IPS-NIHi7 (cell line): Measurements from ENCODE around the gene MYH9.
"Not testable (repeated sequence)": the region's sequence is repeated elsewhere in the genome, so short reads cannot be mapped to it uniquely, and the experiment has no call there.

Source experiments
- DNase-seq: peaks from one replicate; pipeline ENCODE4 v3.0.0; 2012; ENCODE audit warnings: mixed read lengths; ENCODE audit errors: extremely low spot score

MYH9 gene

GRCh38 chr22:36267896-36268485, 119.8 kb downstream of the MYH9 start:
- no peak for DNase-seq

DNA sequence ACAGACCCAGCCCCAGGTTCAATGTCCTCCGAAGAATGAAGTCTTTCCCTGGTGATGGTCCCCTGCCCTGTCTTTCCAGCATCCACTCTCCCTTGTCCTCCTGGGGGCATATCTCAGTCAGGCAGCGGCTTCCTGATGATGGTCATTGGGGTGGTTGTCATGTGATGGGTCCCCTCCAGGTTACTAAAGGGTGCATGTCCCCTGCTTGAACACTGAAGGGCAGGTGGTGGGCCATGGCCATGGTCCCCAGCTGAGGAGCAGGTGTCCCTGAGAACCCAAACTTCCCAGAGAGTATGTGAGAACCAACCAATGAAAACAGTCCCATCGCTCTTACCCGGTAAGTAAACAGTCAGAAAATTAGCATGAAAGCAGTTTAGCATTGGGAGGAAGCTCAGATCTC, 120.7 kb downstream of the MYH9 start:
- DNase-seq = no peak

DNA sequence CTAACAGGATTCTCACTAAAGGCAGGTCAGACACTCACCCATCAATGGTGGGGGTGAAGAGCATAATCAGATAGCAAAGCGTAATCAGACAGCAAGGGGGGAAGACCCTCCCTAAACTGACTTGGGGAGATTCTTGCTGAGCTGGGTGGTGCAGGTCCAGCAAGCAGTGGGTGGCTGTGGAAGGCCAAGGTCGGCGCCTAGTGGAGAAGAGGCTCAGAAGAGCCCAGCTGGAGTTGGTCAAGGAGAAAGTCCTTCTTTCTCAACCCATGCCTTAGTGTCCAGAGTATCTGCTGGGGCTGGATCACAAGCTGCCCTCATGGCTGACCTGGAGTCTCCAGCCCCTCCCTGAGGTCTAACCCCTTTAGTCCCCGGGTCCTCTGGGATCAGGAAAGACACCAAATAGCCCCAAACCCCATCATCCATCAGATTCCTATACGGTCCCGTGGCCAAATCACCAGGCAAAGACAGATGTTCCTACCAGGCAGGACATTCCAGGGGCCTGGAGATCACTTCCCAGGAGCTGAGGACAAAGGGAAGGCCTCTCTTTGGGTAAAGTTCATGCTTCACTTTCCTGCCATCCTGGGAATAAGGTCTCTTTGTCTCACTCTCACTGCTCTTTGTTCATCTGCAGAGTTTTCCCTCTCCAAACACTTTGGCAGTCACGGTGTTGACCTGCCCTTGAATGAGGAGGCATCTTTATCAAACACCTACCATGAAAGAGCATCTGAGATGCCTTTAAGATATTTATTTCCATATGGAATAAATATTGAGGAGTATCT, 123.7 kb downstream of the MYH9 start:
- not testable (repeated sequence) for DNase-seq

DNA sequence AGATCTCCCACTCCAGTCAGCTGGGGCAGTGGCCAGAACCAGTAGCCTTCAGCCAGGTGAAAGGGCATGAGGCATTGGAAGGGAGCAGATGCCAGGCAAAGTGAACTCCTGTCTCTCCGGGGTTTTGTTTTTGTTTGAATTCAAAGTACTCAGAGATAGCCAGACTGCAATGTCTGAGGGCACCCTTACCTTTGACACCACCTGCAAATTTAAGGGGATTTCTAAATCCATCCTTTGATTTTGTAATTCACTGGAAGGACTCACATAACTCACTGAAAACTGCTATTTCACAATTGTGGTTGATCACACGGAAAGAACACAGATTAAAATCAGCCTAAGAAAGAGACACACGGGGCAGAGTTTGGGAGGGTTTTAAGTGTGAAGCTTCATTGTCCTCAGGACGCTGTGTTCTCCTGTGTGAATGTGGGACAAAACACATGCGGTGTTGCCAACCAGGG, 124.5 kb downstream of the MYH9 start:
- not testable (repeated sequence) for DNase-seq

GRCh38 chr22:36262307-36262706, 125.5 kb downstream of the MYH9 start:
- not testable (repeated sequence) for DNase-seq

GRCh38 chr22:36261675-36262074, 126.1 kb downstream of the MYH9 start:
- DNase-seq = not testable (repeated sequence)

GRCh38 chr22:36259615-36260300, 128.0 kb downstream of the MYH9 start:
- peak; percentile 28 for DNase-seq

DNA sequence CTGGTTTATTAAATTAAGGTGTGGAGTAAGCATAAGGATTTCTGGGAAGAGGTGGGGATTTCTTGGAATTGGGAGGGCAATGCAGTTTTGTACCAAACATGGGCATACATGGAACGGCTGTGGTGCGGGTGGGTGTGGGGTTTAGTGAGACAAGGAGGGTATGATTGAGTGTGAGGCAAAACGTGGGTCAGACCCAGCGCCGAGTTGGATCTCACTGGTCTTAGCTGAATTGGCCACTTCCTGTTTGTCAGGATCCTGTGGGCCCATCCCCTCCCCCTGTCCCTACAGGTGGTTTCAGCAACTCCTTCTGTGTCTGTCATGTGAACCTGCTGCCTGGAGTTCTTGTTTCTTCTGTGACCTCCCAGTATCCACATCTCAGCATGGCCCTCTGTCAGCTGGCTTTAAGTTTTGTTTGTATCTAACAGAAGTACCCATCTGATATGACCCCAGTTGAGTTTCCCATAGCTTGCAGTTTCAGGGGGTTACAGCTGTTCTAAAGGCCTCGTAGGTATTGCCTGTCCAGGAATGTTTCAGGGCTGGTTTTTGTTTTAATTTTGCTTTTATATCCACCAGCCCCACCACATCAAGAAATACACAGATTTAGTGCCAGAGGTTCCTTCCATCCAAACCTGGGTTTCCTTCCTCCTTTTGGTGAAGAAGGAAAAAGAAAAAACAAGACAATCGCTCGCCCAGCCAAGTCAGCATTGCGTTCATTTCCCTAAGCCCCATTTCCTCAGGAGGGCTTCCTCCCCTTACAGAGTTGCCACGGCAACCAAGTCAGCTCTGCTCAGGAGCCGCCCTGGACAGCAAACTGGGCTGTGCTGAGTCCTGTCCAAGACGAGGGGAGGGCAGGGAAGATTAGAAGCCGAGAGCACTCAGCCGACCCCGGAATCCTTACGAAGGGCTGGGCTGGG, 128.8 kb downstream of the MYH9 start:
- peak; percentile 67 for DNase-seq

GRCh38 chr22:36257948-36258670, 129.7 kb downstream of the MYH9 start:
- DNase-seq = no peak

DNA sequence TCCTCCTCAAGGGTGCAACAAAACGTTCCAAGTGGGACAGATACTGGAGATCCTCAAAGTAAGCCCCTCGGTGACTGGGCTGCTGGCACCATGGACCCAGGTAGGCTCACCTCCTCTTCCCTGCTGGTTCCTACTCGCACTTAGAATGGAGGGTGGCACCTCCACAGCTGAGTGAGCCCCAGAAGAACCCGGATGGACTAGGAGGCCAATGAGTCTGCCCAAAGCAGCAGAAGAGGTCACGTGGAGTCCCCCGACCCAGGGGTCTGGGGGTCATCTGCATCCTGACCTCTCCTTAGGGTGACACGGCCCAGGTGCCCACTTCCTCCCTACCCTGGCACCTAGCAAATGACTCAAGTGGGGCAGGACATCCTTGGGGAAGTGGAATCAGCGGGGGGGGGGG, 130.5 kb downstream of the MYH9 start:
- no peak for DNase-seq

- DNase-seq = no peak
Observed at GRCh38 chr22:36256478-36256877, 131.3 kb downstream of the MYH9 start.

GRCh38 chr22:36255572-36255971, 132.2 kb downstream of the MYH9 start:
- DNase-seq = not testable (repeated sequence)

GRCh38 chr22:36253523-36254490, 134.0 kb downstream of the MYH9 start:
- no peak for DNase-seq

GRCh38 chr22:36252754-36253522, 134.8 kb downstream of the MYH9 start, which contains the start of gene APOL1:
TSS of gene APOL1 (plus strand) at chr22:36253133. CDS start at chr22:36254956, 1,823 bp downstream.
- no peak for DNase-seq

DNA sequence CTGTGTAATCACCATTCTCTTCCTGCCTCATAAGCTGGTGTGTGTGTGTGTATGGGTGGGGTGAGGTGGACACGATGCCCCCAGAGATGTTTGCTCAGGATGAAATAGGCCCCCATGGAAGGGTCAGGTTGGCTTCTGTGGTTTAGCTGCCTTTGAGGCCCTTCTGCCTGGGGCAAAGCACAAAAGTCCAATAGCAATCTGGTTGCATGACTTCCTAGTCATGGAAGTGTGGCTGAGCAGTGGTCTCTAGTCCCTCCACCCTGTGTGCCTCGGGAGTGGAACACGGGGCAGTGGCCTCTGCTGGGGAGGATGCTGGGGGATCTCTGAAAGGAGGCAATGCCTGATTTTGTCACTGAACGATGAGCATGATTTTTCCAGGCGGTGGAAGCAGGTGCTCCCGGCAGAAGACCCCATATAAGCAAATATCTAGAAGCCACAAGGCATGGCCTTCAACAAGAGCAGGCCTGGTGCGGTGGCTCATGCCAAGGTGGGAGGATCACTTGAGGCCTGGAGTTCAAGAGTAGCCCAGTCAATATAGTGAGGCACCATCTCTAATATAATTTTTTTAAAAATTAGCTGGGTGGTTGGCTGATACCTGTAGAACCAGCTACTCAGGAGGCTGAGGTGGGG, 135.7 kb downstream of the MYH9 start:
- not testable (repeated sequence) for DNase-seq

DNA sequence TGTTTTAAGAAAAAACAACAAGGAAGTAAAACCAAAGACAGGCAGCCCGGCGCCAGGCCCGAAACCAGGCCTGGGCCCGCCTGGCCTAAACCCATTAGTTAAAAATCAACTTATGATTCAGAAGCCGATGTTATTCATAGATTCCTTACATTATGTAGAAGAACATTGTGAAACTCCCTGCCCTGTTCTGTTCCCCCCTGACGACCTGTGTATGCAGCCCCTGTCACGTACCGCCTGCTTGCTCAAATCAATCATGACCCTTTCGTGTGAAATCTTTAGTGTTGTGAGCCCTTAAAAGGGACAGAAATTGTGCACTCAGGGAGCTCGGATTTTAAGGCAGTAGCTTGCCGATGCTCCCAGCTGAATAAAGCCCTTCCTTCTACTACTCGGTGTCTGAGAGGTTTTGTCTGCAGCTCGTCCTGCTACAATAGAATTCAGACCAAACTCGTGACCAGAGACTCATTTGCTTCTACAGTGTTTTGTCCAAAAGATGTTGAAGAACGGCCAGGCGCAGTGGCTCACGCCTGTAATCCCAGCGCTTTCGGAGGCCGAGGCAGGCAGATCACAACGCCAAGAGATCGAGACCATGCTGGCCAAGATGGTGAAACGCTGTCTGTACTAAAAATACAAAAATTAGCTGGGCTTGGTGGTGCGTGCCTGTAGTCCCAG, 137.3 kb downstream of the MYH9 start:
- not testable (repeated sequence) for DNase-seq

- no peak for DNase-seq
Observed at GRCh38 chr22:36249160-36249559, 138.6 kb downstream of the MYH9 start.

- DNase-seq = no peak
Observed at GRCh38 chr22:36247955-36248354, 139.8 kb downstream of the MYH9 start.
